Stomach (tissue), 9 donors: Measurements from ENCODE around the gene DCAF5. TPM values are rescaled to one million over a fixed set of nuclear protein-coding genes. Genes with fewer than 3 reads are reported as not detected.

Source experiments
- DNase-seq, 2 donors: peaks; one replicate each; pipeline versions ENCODE4 v3.0.0 to v3.0.0-alpha.2; 2013 to 2019
- H3K27ac ChIP-seq, 5 donors: fragments of 200-600 bp in 4 of 5; sonication (generic) in 4 of 5; one replicate each; pipeline ENCODE4 v1.5.1; 2013 to 2019; ENCODE audit warnings: mild to moderate bottlenecking in 1 of 5, moderate library complexity in 1 of 5
- H3K27me3 ChIP-seq, 3 donors: fragments of 200-600 bp; sonication (generic); one replicate each; pipeline ENCODE4 v1.5.1; 2017 to 2019; ENCODE audit warnings: mixed run types in 1 of 3
- H3K36me3 ChIP-seq, 4 donors: fragments of 200-600 bp; sonication (generic); 1 replicate in 3 of 4; 2 replicates in 1 of 4; pipeline ENCODE4 v1.5.1; 2016 to 2019
- H3K4me1 ChIP-seq, 4 donors: fragments of 200-600 bp; sonication (generic); one replicate each; pipeline ENCODE4 v1.5.1; 2016 to 2019
- H3K4me3 ChIP-seq, 4 donors: fragments of 200-600 bp; sonication (generic) in 3 of 4; one replicate each; pipeline ENCODE4 v1.5.1; 2016 to 2019; ENCODE audit warnings: mild to moderate bottlenecking in 1 of 4
- H3K9me3 ChIP-seq, 4 donors: fragments of 200-600 bp; sonication (generic); one replicate each; pipeline ENCODE4 v1.5.1; 2016 to 2019
- CTCF ChIP-seq, 7 experiments: fragments of 450-650 bp in 4 of 7; fragments of 200-600 bp in 3 of 7; sonication (generic) in 3 of 7; IDR thresholded peaks; one replicate each; pipeline ENCODE4 v1.5.1; 2016 to 2019; ENCODE audit warnings: antibody characterized with exemption in 7 of 7, control low read depth in 2 of 7, mild to moderate bottlenecking in 1 of 7
- EP300 ChIP-seq: sonication (generic); formaldehyde crosslinking; IDR thresholded peaks from one replicate; pipeline ENCODE4 v1.6.1; 2017; ENCODE audit warnings: antibody characterized with exemption
- POLR2A ChIP-seq, 4 donors: fragments of 450-650 bp; IDR thresholded peaks; one replicate each; pipeline ENCODE4 v1.6.1; 2016; ENCODE audit warnings: antibody characterized with exemption in 4 of 4, control low read depth in 2 of 4, mild to moderate bottlenecking in 1 of 4, moderate library complexity in 1 of 4
- POLR2AphosphoS5 ChIP-seq, 3 donors: sonication (generic); formaldehyde crosslinking; IDR thresholded peaks; one replicate each; pipeline ENCODE4 v1.6.1; 2016; ENCODE audit warnings: antibody characterized with exemption in 3 of 3
- WGBS, 5 donors: extraction: QIAGEN DNeasy Blood & Tissue Kit in 3 of 5; methylation state at CpG; one replicate each; pipeline versions ENCODE4 v1.1.5 to v1.1.7; 2013 to 2018; 5-methylcytosine and 5-hydroxymethylcytosine counted together
- intact Hi-C: fragments of 100-400 bp; cut with DNase I; formaldehyde crosslinking; loops from one replicate; pipeline ENCODE4 v1.15.1; 2023; ENCODE audit warnings: low total_unique reads
- polyA plus RNA-seq, 3 donors: library from polyadenylated mRNA; stranded (reverse); fragments of 200-250 nt; gene quantifications; one replicate each; pipeline ENCODE4 v1.2.3, GENCODE V29; 2013
- total RNA-seq, 5 donors: library from RNA; depleted of rRNA; stranded (reverse); fragments of >200 nt; gene quantifications; one replicate each; pipeline versions ENCODE4 v1.1.0 to v1.2.3, GENCODE V29; 2014 to 2016
- donor health status: healthy with polysubstance abuse.
- donor health status: Bipolar disorder and iron deficiency.
- donor health status: healthy.

DCAF5 gene
- total and polyA plus RNA-seq, 8 donors = 13.9 to 80.5 (median 26.9) TPM

GRCh38 chr14:69137843-69138535 lies 14.9 kb downstream of the DCAF5 start:
- Histone ChIP-seq H3K36me3 (peaks cover 0 to 8% (median 4%) of the 10 kb centered on the region in 4 donors), H3K9me3 (no peaks in the 10 kb centered on the region), H3K4me1 (peaks cover 27 to 68% (median 48%) of the 10 kb centered on the region in 4 donors), H3K27ac (peak overlapping the region in 3 of 5 donors; percentile 32 to 50 (median 37)), H3K4me3 (no peak overlapping the region), H3K27me3 (no peaks in the 10 kb centered on the region)
- intact Hi-C loops = no loop called here
- TF ChIP-seq CTCF (IDR thresholded peaks at IDR 0.05) (no peak), POLR2AphosphoS5 (IDR thresholded peaks at IDR 0.05) (peak in 2 of 3 donors; percentile 18 to 29)
- DNase-seq = peak in 1 of 2 donors; percentile 27
- WGBS, 5 donors = 47 to 64% (median 61%) methylated on average over 2 of the region's 2 CpGs

- intact Hi-C loops = no loop called here
- DNase-seq = no peak
- Histone ChIP-seq H3K36me3 (peaks cover 0 to 8% (median 4%) of the 10 kb centered on the region in 4 donors), H3K4me1 (peaks cover 30 to 68% (median 49%) of the 10 kb centered on the region in 4 donors), H3K9me3 (no peaks in the 10 kb centered on the region), H3K27me3 (no peaks in the 10 kb centered on the region), H3K27ac (peak overlapping the region in 2 of 5 donors; percentile 37 to 40), H3K4me3 (no peak overlapping the region)
- WGBS, 5 donors = 71 to 81% (median 72%) methylated on average over 1 of the region's 1 CpG
- no peak for TF ChIP-seq CTCF (IDR thresholded peaks at IDR 0.05)
- no peak for TF ChIP-seq POLR2AphosphoS5 (IDR thresholded peaks at IDR 0.05)
- no peak for TF ChIP-seq POLR2A (IDR thresholded peaks at IDR 0.05)
- no peak for TF ChIP-seq EP300
Measured at GRCh38 chr14:69137416-69137815, 15.5 kb downstream of the DCAF5 start.

- Histone ChIP-seq H3K27me3 (no peaks in the 10 kb centered on the region), H3K36me3 (peaks cover 0 to 8% (median 4%) of the 10 kb centered on the region in 4 donors), H3K4me3 (no peak overlapping the region), H3K9me3 (no peaks in the 10 kb centered on the region), H3K4me1 (peaks cover 34 to 80% (median 54%) of the 10 kb centered on the region in 4 donors), H3K27ac (no peak overlapping the region)
- intact Hi-C loops = no loop called here
- no peak for DNase-seq
- TF ChIP-seq POLR2AphosphoS5 (IDR thresholded peaks at IDR 0.05) (no peak), CTCF (IDR thresholded peaks at IDR 0.05) (no peak), POLR2A (IDR thresholded peaks at IDR 0.05) (no peak), EP300 (no peak)
- WGBS, 5 donors = 79 to 84% (median 80%) methylated on average over 4 of the region's 4 CpGs
Measured at GRCh38 chr14:69135133-69135532, 17.8 kb downstream of the DCAF5 start.

- H3K36me3 ChIP-seq = no peaks in the 10 kb centered on the region
- 22 to 47% (median 37%) methylated on average over 3 of the region's 3 CpGs for WGBS, 5 donors
- no peak for TF ChIP-seq EP300
- TF ChIP-seq POLR2AphosphoS5 (IDR thresholded peaks at IDR 0.05) = peak in 1 of 3 donors; percentile 46
- TF ChIP-seq CTCF (IDR thresholded peaks at IDR 0.05) = no peak
- TF ChIP-seq POLR2A (IDR thresholded peaks at IDR 0.05) = no peak
- intact Hi-C loops = no loop called here
- H3K4me1 ChIP-seq = peaks cover 36 to 87% (median 60%) of the 10 kb centered on the region in 4 donors
- DNase-seq = peak in 1 of 2 donors; percentile 51
- no peak overlapping the region for H3K4me3 ChIP-seq
- H3K27ac ChIP-seq = peak overlapping the region; percentile 11 to 61 (median 27)
- H3K27me3 ChIP-seq = no peaks in the 10 kb centered on the region
- no peaks in the 10 kb centered on the region for H3K9me3 ChIP-seq
Measured at GRCh38 chr14:69133206-69134125, 19.5 kb downstream of the DCAF5 start.
